GM19452 (cell line): ENCODE data around the gene SCAI.
"Not testable (repeated sequence)": the region's sequence is repeated elsewhere in the genome, so short reads cannot be mapped to it uniquely, and the experiment has no call there.

Source experiments
- ATAC-seq: cut with Tn5 transposase; IDR thresholded peaks from one replicate; pipeline ENCODE4 v1.9.1; 2021; ENCODE audit not compliant: unreplicated experiment

SCAI gene

GRCh38 chr9:125106285-125106893 is 36.9 kb downstream of the SCAI start:
- no peak for ATAC-seq

DNA sequence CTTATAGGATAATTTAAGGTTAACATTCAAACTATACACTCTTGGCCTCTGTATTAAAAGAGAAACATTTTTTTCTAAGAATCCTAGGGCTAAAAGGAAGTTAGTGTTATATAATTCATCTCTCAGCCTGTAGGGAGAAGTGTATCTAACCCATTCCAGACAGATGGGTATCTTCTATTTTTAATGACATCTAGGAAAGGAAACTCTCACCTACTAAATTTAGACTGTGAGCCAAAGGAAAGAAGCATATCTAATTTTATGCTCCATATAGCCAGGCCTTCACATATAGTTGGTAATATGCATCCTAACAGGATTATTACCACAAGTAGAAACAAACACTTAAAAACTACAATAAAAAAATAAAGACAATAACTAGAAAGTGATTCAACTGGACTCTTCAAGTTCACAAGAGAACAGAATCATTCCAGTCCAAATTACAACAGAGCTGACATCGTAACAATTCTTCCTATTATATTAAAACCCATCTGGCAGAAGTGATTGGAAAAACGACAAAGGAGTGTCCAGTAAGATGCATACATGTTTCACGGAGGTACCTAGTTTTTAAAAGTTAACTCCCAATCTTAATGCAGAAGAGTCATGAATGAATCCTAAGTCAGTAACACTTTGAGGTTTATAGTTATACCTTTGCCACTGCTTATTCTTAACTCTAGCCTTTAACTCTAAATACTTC is 39.4 kb downstream of the SCAI start:
- no peak for ATAC-seq

- no peak for ATAC-seq
Measured at GRCh38 chr9:125103021-125103420, 40.3 kb downstream of the SCAI start.

DNA sequence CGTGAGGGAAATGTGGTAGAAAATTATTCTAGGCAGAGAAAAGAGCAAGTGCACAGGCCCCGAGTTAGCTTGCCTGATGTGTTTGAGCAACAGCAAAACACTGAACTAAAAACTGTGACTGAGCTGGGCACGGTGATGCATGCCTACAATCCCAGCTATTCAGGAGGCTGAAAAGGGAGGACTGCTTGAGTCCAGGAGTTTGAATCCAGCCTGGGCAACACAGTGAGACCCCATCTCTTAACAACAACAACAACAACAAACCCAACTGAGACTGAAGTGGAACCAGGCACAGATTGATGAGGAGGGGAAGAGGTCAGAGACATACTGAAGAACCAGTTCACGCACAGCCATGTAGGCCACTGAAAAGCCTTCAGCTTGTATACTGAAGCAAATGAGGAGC is 42.5 kb downstream of the SCAI start:
- ATAC-seq, result no peak

DNA sequence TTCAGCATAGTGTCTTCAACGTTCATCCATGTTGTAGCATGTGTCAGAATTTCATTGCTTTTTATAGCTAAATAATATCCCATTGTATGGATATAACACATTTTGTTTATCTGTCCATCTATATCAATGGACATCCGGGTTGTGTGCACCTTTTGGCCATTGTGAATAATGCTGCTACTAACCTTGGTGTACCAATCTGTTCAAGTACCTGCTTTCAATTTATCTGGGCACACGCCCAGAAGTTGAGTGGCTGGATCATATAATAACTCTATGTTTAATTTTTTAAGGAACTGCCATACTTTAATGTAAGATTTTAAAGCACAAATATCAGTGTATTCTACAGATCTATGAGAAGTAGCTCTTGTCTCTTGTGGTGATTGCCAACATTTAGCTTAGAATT is 43.5 kb downstream of the SCAI start:
- ATAC-seq, result no peak

DNA sequence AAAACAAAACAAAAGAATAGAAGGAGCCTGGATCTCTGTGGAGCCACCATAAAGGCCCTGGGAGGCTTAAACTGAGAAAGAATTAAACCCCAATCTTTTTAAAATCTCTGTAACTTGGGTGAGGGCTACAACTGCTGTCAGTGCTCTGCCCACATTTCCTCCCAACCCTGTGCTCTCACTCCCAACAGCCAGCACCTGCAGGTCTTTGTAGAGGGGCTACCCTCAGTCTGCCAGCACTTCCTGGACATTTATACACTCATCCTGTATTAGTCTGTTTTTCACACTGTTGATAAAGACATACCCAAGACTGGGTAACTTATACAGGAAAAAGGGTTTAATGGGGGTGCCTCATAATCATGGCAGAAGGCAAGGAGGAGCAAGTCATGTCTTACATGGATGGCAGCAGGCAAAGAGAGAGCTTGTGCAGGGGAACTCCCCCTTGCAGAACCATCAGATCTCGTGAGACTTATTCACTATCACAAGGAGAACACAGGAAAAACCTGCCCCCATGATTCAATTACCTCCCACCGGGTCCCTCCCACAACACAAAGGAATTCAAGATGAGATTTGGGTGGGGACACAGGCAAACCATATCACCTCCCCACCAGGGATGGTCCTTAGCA is 47.4 kb downstream of the SCAI start:
- ATAC-seq, result no peak

DNA sequence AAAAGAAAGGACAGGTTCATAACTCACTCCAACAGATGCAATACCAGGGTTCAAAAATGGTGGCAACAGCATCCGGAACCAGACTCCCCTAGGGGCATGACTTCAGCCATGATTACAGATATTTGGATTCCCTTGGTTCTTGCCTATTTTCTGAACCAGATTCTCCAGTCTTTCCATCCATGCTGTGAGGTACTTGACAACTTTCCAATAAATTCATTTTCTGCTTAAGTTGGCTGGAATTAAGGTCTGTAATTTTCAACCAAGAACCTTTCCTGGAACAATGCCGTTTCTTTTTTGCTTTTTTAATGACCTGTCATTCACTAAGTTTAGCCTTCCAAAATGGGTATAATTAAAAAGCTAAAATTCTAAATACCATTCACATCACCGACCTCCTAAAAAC is 52.2 kb downstream of the SCAI start:
- no peak for ATAC-seq

DNA sequence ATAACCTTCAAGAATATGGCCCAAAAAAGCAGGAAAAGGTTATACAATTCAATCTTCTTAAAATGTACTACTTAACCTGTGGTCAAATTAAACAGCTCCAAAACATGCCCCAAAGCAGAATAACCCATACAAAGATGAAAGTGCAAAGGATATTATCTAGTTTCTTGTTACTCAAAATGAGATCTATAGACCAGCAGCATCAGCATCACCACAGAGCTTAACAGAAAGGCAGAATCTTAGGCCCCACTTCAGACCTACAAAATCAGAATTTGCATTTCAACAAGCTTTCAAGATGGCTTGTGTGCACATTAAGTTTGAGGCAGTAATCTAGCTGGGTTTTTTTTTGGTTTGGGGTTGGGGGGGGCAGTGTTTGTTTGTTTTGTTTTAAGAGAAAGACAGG is 54.0 kb downstream of the SCAI start:
- no peak for ATAC-seq

DNA sequence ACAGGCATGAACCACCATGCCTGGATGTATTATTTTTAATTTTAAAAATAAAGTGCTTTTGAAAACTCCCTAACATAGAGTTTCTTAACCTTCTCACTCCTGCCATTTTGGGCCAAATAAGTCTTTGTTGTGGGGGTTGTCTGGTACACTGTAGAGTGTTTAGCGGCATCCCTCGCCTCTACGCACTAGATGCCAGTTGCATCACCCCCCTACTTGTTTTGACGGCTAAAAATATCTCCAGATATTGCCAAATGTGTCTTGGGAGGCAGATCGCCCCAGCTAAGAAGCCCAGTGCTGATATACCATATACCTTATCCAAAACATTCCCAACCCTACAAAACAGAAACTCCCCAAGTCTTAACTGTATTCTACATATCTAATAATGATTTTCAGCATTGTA is 54.6 kb downstream of the SCAI start:
- no peak for ATAC-seq

GRCh38 chr9:125085703-125086477 is 57.4 kb downstream of the SCAI start:
- no peak for ATAC-seq

- ATAC-seq, result not testable (repeated sequence)
Measured at GRCh38 chr9:125082197-125082596, 61.1 kb downstream of the SCAI start.

DNA sequence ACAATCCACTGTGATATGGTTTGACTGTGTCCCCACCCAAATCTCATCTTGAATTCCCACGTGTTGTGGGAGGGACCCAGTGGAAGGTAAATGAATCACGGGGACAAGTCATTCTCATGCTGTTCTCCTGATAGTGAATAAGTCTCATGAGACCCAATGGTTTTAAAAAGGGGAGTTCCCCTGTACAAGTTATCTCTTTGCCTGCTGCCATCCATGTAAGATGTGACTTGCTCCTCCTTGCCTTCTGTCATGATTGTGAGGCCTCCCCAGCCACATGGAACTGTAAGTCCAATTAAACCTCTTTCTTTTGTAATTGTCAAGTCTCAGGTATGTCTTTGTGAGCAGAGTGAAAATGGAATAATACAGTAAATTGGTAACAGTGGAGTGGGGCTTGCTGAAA is 62.5 kb downstream of the SCAI start:
- not testable (repeated sequence) for ATAC-seq

DNA sequence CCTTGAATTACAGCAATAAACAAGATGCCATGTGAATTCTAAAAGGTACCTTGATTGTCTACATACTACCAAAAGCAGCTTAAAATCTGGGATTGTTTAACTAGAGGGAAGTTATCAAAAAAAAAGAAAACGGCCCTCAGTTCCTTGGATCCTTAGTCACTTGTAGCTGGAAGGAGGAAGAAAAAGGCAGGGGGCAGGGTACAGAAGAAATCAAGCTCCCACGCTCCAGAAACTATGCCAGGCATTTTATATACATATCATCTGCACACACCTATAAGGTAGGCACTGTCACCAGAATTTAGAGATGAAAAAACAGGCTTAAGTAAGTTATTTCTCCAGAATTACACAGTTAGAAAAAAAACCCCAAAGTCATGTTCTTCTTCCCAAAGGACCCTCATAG is 63.4 kb downstream of the SCAI start:
- ATAC-seq, result no peak

DNA sequence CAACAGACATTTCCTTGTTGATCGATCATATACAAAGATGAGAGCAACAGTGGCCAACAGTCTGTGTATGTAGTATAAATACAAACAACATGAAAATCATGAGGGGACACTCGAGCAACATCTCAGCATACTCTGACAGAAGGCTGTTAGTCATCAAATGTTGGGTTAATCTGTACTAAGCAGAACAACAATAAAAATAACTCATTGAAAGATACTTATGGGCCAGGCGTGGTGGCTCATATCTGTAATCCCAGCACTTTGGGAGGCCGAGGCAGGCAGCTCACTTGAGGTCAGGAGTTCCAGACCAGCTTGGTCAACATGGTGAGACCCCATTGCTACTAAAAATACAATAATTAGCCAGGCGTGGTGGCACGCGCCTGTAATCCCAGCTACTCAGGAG is 67.3 kb downstream of the SCAI start:
- ATAC-seq, result no peak

DNA sequence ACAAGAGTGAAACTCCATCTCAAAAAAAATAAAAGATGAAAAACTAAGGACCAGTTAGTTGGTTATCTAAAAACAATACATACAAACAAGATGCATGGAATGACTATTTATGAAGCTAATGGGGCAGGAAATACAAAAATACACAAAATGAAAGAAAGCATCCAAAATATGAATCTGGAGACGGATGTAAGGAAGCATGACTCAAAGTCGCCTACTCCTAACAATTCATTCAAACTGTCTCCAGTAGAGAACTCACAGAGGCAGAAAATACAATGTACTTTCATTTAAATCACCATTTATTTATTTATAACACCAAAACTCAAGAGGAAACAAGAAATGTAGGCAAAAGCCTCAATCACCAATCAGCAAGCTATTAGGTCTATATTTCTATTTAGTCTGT is 68.4 kb downstream of the SCAI start:
- no peak for ATAC-seq

- ATAC-seq, result no peak
Measured at GRCh38 chr9:125066839-125067619, 76.3 kb downstream of the SCAI start.

GRCh38 chr9:125061391-125061790 is 81.9 kb downstream of the SCAI start:
- ATAC-seq, result no peak

DNA sequence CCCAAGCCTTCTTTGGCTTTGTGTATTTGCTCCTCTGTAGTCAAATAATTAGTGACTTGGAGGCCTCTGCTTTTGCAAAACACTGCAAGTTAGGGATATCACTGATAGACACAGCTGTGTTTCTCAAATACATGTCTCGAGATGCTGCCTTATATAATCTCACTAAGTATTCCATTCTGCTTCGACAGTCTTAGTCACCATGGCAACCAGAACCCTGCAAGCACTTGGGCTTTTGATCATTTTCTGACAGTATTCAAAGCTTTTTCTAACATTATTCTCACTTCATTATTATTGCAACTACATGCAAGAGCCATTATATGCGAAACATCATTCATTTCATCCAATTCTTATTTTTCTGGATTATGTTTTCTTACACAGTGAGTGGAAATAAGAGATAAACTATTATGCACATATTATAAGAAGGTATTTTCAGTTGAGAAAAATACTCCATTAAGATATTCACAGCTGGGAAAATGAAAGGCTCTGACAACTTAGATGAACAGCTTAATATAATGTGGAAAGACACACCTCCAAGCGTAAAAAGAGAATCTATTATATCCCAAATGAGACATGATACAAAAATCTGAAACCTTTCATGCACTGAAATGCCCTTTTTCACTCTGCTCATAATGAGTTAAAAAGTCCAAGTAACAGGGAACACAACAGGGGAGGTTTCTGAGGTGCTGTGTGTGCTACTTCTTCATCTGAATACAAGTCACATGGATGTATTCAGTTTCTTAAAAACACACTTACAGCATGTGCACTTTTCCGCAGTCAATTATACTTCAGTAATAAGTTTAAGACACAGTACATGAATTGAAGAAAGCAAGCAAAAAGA is 93.9 kb downstream of the SCAI start:
- ATAC-seq, result no peak

GRCh38 chr9:125043631-125044030 is 99.7 kb downstream of the SCAI start:
- ATAC-seq, result no peak

GRCh38 chr9:125043148-125043547 is 100.2 kb downstream of the SCAI start:
- ATAC-seq, result no peak
